B cell (primary cell): ENCODE data around the gene ZNF652. TPM values are rescaled to one million over a fixed set of nuclear protein-coding genes. Genes with fewer than 3 reads are reported as not detected.
"Not testable (repeated sequence)": the region's sequence is repeated elsewhere in the genome, so short reads cannot be mapped to it uniquely, and the experiment has no call there.

Source experiments
- ATAC-seq: fragments of 200-7000 bp; cut with Tn5 transposase; one replicate; pipeline ENCODE4 v1.10.0; 2021; ENCODE audit warnings: low read depth, mild to moderate bottlenecking, moderate number of reproducible peaks, moderate library complexity
- CTCF ChIA-PET: fragments of 350-600 bp; sonication (Branson Sonifier 250); formaldehyde crosslinking; loops from one replicate; lab custom pipeline; 2021; ENCODE audit warnings: antibody characterized with exemption, inconsistent platforms; lab: Charles Lee
- POLR2A ChIA-PET: fragments of 350-600 bp; sonication (Branson Sonifier 250); formaldehyde crosslinking; loops from one replicate; lab custom pipeline; 2021; ENCODE audit warnings: antibody characterized with exemption; lab: Charles Lee
- DNase-seq: peaks from one replicate; pipeline ENCODE4 v3.0.0; 2013
- H2AFZ ChIP-seq: 2 replicates; pipeline ENCODE4 v1.6.1; 2012; ENCODE audit warnings: mild to moderate bottlenecking, low read depth, low read length; ENCODE audit not compliant: insufficient read depth, poor library complexity, severe bottlenecking
- H3K27ac ChIP-seq, 2 donors: 1 replicate in 1 of 2; 2 replicates in 1 of 2; pipeline ENCODE4 v1.5.1; 2012 to 2013; ENCODE audit warnings: low read length in 2 of 2, mild to moderate bottlenecking in 2 of 2, moderate library complexity in 1 of 2
- H3K27me3 ChIP-seq, 4 experiments: fragments of 200-600 bp in 1 of 4; sonication (generic) in 1 of 4; replicated peaks in 1 of 4; 1 replicate in 2 of 4; 2 replicates in 2 of 4; pipeline versions ENCODE4 v1.6.1 to v1.7.0; 2013 to 2016; ENCODE audit warnings: low read length in 3 of 4, mild to moderate bottlenecking in 2 of 4, mixed read lengths in 1 of 4, moderate library complexity in 1 of 4; ENCODE audit not compliant: insufficient read depth in 4 of 4, control insufficient read depth in 3 of 4; ENCODE audit errors: control extremely low read depth in 1 of 4
- H3K36me3 ChIP-seq, 2 experiments: replicated peaks in 1 of 2; 1 replicate in 1 of 2; 2 replicates in 1 of 2; pipeline versions ENCODE4 v1.6.1 to v1.7.1; 2013; ENCODE audit warnings: low read length in 1 of 2; ENCODE audit not compliant: insufficient read depth in 2 of 2, control insufficient read depth in 1 of 2; ENCODE audit errors: control extremely low read depth in 1 of 2, extremely low read depth in 1 of 2
- H3K4me1 ChIP-seq, 2 donors: fragments of 200-600 bp in 1 of 2; sonication (generic) in 1 of 2; 1 replicate in 1 of 2; 2 replicates in 1 of 2; pipeline versions ENCODE4 v1.5.1 to v1.6.1; 2013 to 2017; ENCODE audit warnings: low read length in 2 of 2; ENCODE audit not compliant: control insufficient read depth in 2 of 2, insufficient read depth in 2 of 2
- H3K4me2 ChIP-seq: replicated peaks from 2 replicates; pipeline ENCODE3; 2012; ENCODE audit warnings: mild to moderate bottlenecking, low read depth, low read length; ENCODE audit not compliant: poor library complexity, severe bottlenecking
- H3K4me3 ChIP-seq, 5 experiments: fragments of 200-600 bp in 1 of 5; sonication (generic) in 1 of 5; 1 replicate in 3 of 5; 2 replicates in 2 of 5; pipeline versions ENCODE4 v1.5.1 to v1.7.0; 2011 to 2016; ENCODE audit warnings: low read length in 4 of 5, mild to moderate bottlenecking in 4 of 5, low read depth in 2 of 5, control low read depth in 1 of 5, moderate library complexity in 1 of 5; ENCODE audit not compliant: insufficient read depth in 1 of 5; ENCODE audit errors: control extremely low read depth in 1 of 5, extremely low read depth in 1 of 5
- H3K79me2 ChIP-seq: fragments of 200-600 bp; sonication (generic); one replicate; pipeline ENCODE4 v1.6.0; 2016; ENCODE audit warnings: low read length; ENCODE audit not compliant: control insufficient read depth, insufficient read depth
- H3K9ac ChIP-seq: fragments of 200-600 bp; sonication (generic); 2 replicates; pipeline ENCODE4 v1.6.1; 2017; ENCODE audit warnings: mild to moderate bottlenecking, low read length, moderate library complexity
- H3K9me3 ChIP-seq, 3 donors: one replicate each; pipeline versions ENCODE4 v1.6.1 to v1.7.1; 2013; ENCODE audit warnings: low read length in 2 of 3; ENCODE audit not compliant: control insufficient read depth in 2 of 3, insufficient read depth in 1 of 3; ENCODE audit errors: control extremely low read depth in 1 of 3
- H4K20me1 ChIP-seq: 2 replicates; pipeline ENCODE4 v1.6.0; 2012; ENCODE audit warnings: mild to moderate bottlenecking, low read length; ENCODE audit not compliant: insufficient read depth, control insufficient read depth, poor library complexity, severe bottlenecking
- H3K27ac Mint-ChIP-seq: one replicate; pipeline ENCODE4 v1.8.0; 2021; ENCODE audit warnings: mixed read lengths
- H3K27me3 Mint-ChIP-seq: one replicate; pipeline ENCODE4 v1.8.0; 2021; ENCODE audit warnings: mixed read lengths
- H3K4me1 Mint-ChIP-seq: one replicate; pipeline ENCODE4 v1.8.0; 2021; ENCODE audit warnings: mixed read lengths
- H3K4me3 Mint-ChIP-seq: one replicate; pipeline ENCODE4 v1.8.0; 2021; ENCODE audit warnings: mixed read lengths
- H3K9me3 Mint-ChIP-seq: one replicate; pipeline ENCODE4 v1.8.0; 2022; ENCODE audit warnings: mixed read lengths; ENCODE audit not compliant: insufficient read depth
- CTCF ChIP-seq: fragments of 200-600 bp; IDR thresholded peaks from one replicate; pipeline ENCODE4 v1.8.0; 2022; ENCODE audit warnings: antibody characterized with exemption, mild to moderate bottlenecking
- EZH2 ChIP-seq: IDR thresholded peaks from 2 replicates; pipeline ENCODE4 v1.6.1; 2012; ENCODE audit warnings: borderline replicate concordance, low read depth, mild to moderate bottlenecking, moderate library complexity, low read length; ENCODE audit not compliant: insufficient read depth, poor library complexity, severe bottlenecking
- WGBS: methylation state at CpG from one replicate; pipeline ENCODE4 v1.1.5; 2013; ENCODE audit warnings: missing lambda C conversion rate; ENCODE audit not compliant: insufficient coverage; 5-methylcytosine and 5-hydroxymethylcytosine counted together
- intact Hi-C: fragments of 100-400 bp; cut with micrococcal nuclease; formaldehyde crosslinking; loops from one replicate; pipeline ENCODE4 v1.10.0; 2022
- polyA plus RNA-seq: library from polyadenylated mRNA; depleted of rRNA; stranded (reverse); fragments of >200 nt; gene quantifications from 2 replicates; pipeline ENCODE4 v1.2.3, GENCODE V29; 2012
- total RNA-seq, 2 donors: library from RNA; stranded (reverse); fragments of 120-200 nt in 1 of 2; gene quantifications; 1 replicate in 1 of 2; 2 replicates in 1 of 2; pipeline versions ENCODE4 v1.2.3 to v1.2.4, GENCODE V29; 2013 to 2022

The ZNF652 gene
- total and polyA plus RNA-seq, 2 donors (not counting 1 experiment from before 2014, with no cell fraction given) = 19.4 to 86.2 TPM

DNA sequence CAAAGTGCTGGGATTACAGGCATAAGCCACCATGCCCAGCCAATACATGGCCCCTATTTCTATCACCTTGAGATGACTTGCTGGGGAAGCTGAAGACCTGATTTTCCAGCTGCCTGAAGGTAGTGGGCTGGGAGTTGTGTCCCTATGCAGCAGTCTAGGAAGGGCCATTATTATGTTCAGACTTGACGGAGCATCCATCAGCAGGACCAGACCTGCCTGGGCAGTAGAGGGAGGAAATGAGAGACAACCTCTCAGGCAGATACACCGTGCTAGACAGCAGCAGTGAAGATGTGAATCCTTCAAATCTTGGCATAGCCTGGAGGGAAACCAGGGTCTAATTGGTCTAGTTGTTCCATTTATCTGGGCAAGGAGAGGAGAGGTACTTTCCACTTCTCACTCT, 95.8 kb downstream of the ZNF652 start:
- CTCF ChIA-PET = no interaction called here
- Histone ChIP-seq H3K27me3 (peaks cover 0 to 19% (median 2%) of the 10 kb centered on the region in 4 experiments), H2AFZ (no peak overlapping the region), H3K9me3 (no peaks in the 10 kb centered on the region), H3K27ac (no peak overlapping the region), H3K36me3 (no peaks in the 10 kb centered on the region), H3K79me2 (no peaks in the 10 kb centered on the region), H3K4me2 (no peak overlapping the region), H3K4me1 (peaks cover 0 to under 1% of the 10 kb centered on the region in 2 donors), H3K4me3 (no peak overlapping the region), H3K9ac (no peak overlapping the region), H4K20me1 (no peaks in the 10 kb centered on the region)
- H3K27ac Mint-ChIP-seq = no peak overlapping the region
- POLR2A ChIA-PET = no interaction called here
- no peaks in the 10 kb centered on the region for H3K9me3 Mint-ChIP-seq
- TF ChIP-seq EZH2 = no peak
- TF ChIP-seq CTCF = no peak
- intact Hi-C loops = no loop called here
- WGBS = 92% methylated on average over 2 of the region's 2 CpGs
- no peak for DNase-seq
- peaks cover 20% of the 10 kb centered on the region for H3K27me3 Mint-ChIP-seq
- no peak for ATAC-seq
- H3K4me1 Mint-ChIP-seq = peaks cover under 1% of the 10 kb centered on the region
- no peak overlapping the region for H3K4me3 Mint-ChIP-seq

DNA sequence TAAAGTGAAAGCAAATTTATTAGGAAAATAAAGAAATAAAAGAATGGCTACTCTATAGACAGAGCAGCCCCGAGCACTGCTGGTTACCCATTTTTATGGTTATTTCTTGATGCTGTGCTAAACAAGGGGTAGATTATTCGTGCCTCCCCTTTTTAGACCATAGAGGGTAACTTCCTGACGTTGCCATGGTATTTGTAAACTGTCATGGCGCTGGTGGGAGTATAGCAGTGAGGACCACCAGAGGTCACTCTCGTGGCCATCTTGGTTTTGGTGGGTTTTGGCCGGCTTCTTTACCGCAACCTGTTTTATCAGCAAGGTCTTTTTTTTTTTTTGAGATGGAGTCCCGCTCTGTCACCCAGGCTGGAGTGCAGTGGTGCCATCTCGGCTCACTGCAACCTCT, 100.5 kb downstream of the ZNF652 start:
- CTCF ChIA-PET, H3K4me3 Mint-ChIP-seq, H3K36me3 ChIP-seq, H3K9me3 ChIP-seq, H3K27ac Mint-ChIP-seq, H2AFZ ChIP-seq, H3K9me3 Mint-ChIP-seq, H3K27ac ChIP-seq, H3K4me3 ChIP-seq, ATAC-seq, H3K4me2 ChIP-seq, DNase-seq, H3K9ac ChIP-seq, POLR2A ChIA-PET, H4K20me1 ChIP-seq, H3K79me2 ChIP-seq: not testable (repeated sequence)
- intact Hi-C loops = loop anchor here (5.0 kb wide), 1 partner anchor 34 kb away; no protein-coding TSS in a partner anchor
- H3K4me1 Mint-ChIP-seq = peaks cover 12% of the 10 kb centered on the region
- WGBS = 95% methylated on average over 4 of the region's 9 CpGs
- peaks cover 13 to 14% of the 10 kb centered on the region in 2 donors for H3K4me1 ChIP-seq
- peaks cover 22% of the 10 kb centered on the region for H3K27me3 Mint-ChIP-seq
- H3K27me3 ChIP-seq = peaks cover 0 to 26% (median 4%) of the 10 kb centered on the region in 4 experiments
